Sigmoid colon (tissue), 7 donors: ENCODE data around the gene OR1K1. TPM values are rescaled to one million over a fixed set of nuclear protein-coding genes. Genes with fewer than 3 reads are reported as not detected.

Source experiments
- DNase-seq: peaks from one replicate; pipeline ENCODE4 v3.0.0-alpha.2; 2019
- H3K27ac ChIP-seq, 4 donors: fragments of 200-600 bp; sonication (generic); one replicate each; pipeline ENCODE4 v1.5.1; 2016 to 2019; ENCODE audit warnings: mild to moderate bottlenecking in 1 of 4
- H3K27me3 ChIP-seq, 3 donors: fragments of 200-600 bp; sonication (generic); one replicate each; pipeline ENCODE4 v1.5.1; 2019; ENCODE audit warnings: mild to moderate bottlenecking in 1 of 3
- H3K36me3 ChIP-seq, 4 donors: fragments of 200-600 bp; sonication (generic); one replicate each; pipeline ENCODE4 v1.5.1; 2016 to 2019
- H3K4me1 ChIP-seq, 4 donors: fragments of 200-600 bp; sonication (generic); one replicate each; pipeline ENCODE4 v1.5.1; 2017 to 2019
- H3K4me3 ChIP-seq, 4 donors: fragments of 200-600 bp; sonication (generic); one replicate each; pipeline ENCODE4 v1.5.1; 2017 to 2019; ENCODE audit warnings: mild to moderate bottlenecking in 2 of 4, moderate library complexity in 1 of 4
- H3K9me3 ChIP-seq, 4 donors: fragments of 200-600 bp in 3 of 4; sonication (generic) in 3 of 4; one replicate each; pipeline versions ENCODE4 v1.5.1 to v1.6.1; 2013 to 2019
- CTCF ChIP-seq, 4 experiments: fragments of 450-650 bp in 3 of 4; fragments of 200-600 bp in 1 of 4; IDR thresholded peaks; one replicate each; pipeline ENCODE4 v1.5.1; 2016 to 2019; ENCODE audit warnings: antibody characterized with exemption in 4 of 4, mild to moderate bottlenecking in 3 of 4, moderate library complexity in 2 of 4
- EP300 ChIP-seq, 4 donors: sonication (generic); formaldehyde crosslinking; IDR thresholded peaks; one replicate each; pipeline ENCODE4 v1.6.1; 2017; ENCODE audit warnings: antibody characterized with exemption in 4 of 4
- POLR2A ChIP-seq, 2 donors: fragments of 450-650 bp; IDR thresholded peaks; one replicate each; pipeline ENCODE4 v1.6.1; 2016; ENCODE audit warnings: antibody characterized with exemption in 2 of 2, mild to moderate bottlenecking in 2 of 2, moderate library complexity in 2 of 2
- POLR2AphosphoS5 ChIP-seq, 4 donors: sonication (generic); formaldehyde crosslinking; IDR thresholded peaks; one replicate each; pipeline ENCODE4 v1.6.1; 2017; ENCODE audit warnings: antibody characterized with exemption in 4 of 4
- WGBS, 2 donors: extraction: QIAGEN DNeasy Blood & Tissue Kit; methylation state at CpG; one replicate each; pipeline ENCODE4 v1.1.7; 2013; 5-methylcytosine and 5-hydroxymethylcytosine counted together
- intact Hi-C: fragments of 100-400 bp; cut with DNase I; formaldehyde crosslinking; loops from one replicate; pipeline ENCODE4 v1.15.1; 2023
- polyA plus RNA-seq, 3 donors: library from polyadenylated mRNA; stranded (reverse); fragments of 200-250 nt; gene quantifications; one replicate each; pipeline ENCODE4 v1.2.3, GENCODE V29; 2013
- total RNA-seq, 4 donors: library from RNA; depleted of rRNA; stranded (reverse); fragments of >200 nt; gene quantifications; one replicate each; pipeline ENCODE4 v1.1.0, GENCODE V29; 2016
- donor health status: healthy with polysubstance abuse.
- donor health status: Bipolar disorder and iron deficiency.
- donor health status: healthy.

The OR1K1 gene
- total and polyA plus RNA-seq, 7 donors, result not detected

GRCh38 chr9:122816163-122816867 is 16.4 kb downstream of the OR1K1 start:
- peaks cover 0 to 29% (median 4%) of the 10 kb centered on the region in 4 donors for H3K36me3 ChIP-seq
- TF ChIP-seq POLR2A (IDR thresholded peaks at IDR 0.05), result no peak
- peak in 2 of 4 donors; percentile 23 to 31 for TF ChIP-seq POLR2AphosphoS5 (IDR thresholded peaks at IDR 0.05)
- no peak for TF ChIP-seq EP300 (IDR thresholded peaks at IDR 0.05)
- intact Hi-C loops, result no loop called here

DNA sequence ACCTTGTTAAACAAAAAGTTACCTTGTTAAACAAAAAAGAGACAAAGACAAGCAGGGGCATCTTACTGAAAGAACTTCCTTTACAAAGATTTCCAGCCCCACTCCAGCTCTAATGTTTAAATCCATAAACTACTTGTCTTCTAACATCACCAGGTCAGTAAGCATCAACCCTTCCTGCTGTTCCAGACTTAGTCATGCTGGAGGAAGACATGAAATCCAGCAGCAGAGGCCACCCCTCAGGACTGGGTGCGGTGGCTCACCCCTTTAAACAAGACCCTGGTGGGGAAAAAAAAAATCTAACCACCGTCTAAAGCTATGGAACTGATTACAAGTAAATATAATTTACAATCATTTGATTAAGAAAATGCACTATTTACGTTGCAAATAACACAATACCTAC is 19.4 kb downstream of the OR1K1 start:
- Histone ChIP-seq H3K4me3 (no peak overlapping the region), H3K27ac (no peak overlapping the region), H3K36me3 (peaks cover 0 to 53% (median 12%) of the 10 kb centered on the region in 4 donors), H3K27me3 (no peaks in the 10 kb centered on the region), H3K9me3 (no peaks in the 10 kb centered on the region), H3K4me1 (peaks cover 0 to 28% (median 11%) of the 10 kb centered on the region in 4 donors)
- TF ChIP-seq EP300 (IDR thresholded peaks at IDR 0.05) (no peak), POLR2A (IDR thresholded peaks at IDR 0.05) (no peak), CTCF (IDR thresholded peaks at IDR 0.05) (no peak), POLR2AphosphoS5 (IDR thresholded peaks at IDR 0.05) (no peak)
- intact Hi-C loops, result no loop called here
- WGBS, 2 donors, result 70 to 74% methylated on average over 3 of the region's 3 CpGs
- no peak for DNase-seq

More at GRCh38 chr9:122816163-122816867, 16.4 kb downstream of the OR1K1 start:
- Histone ChIP-seq H3K9me3 (no peaks in the 10 kb centered on the region), H3K27me3 (no peaks in the 10 kb centered on the region), H3K27ac (peak overlapping the region in 1 of 4 donors; percentile 12), H3K4me3 (no peak overlapping the region), H3K4me1 (peaks cover 0 to 21% (median 4%) of the 10 kb centered on the region in 4 donors)
- 52 to 88% methylated on average over 17 of the region's 17 CpGs for WGBS, 2 donors
- DNase-seq, result no peak

DNA sequence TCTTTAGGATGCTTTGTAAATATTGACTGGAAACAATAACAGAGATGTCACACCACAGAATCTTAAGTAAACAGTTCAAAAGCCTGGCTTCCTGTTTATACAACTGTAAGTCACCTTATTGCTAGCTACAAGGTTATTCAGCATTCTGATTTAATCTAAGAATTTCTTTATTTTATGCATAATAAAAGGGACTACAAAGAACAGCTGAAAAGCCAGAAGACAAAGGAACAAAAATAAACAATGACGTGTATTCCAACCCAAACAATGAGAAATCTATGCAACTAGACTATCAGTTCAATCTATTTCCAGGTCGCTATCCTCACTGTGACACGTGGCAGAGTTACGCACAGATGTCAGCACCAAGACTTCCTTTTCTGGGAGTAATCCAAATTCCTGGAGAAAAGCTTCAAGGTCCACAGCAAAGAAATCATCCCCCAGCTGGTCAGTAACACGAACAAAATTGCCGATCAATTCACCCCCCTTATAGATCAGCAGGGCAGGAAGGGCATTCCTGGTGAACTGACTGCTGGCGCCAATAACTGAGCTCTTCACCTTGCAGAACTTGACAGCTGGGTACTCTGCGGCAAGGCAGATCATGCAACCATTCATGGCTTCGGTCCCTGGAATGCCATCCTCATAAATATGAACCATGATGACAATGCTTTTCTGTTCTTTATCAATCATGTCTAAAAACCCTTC is 20.0 kb downstream of the OR1K1 start:
- H3K9me3 ChIP-seq, result no peaks in the 10 kb centered on the region
- no peak for DNase-seq
- intact Hi-C loops, result loop anchor here (10.0 kb wide), 1 partner anchor 445 kb away; the partner anchor contains the start of gene PTGS1
- TF ChIP-seq CTCF (IDR thresholded peaks at IDR 0.05) (no peak), EP300 (IDR thresholded peaks at IDR 0.05) (no peak), POLR2A (IDR thresholded peaks at IDR 0.05) (no peak), POLR2AphosphoS5 (IDR thresholded peaks at IDR 0.05) (no peak)
- H3K27me3 ChIP-seq, result no peaks in the 10 kb centered on the region
- WGBS, 2 donors, result 79 to 80% methylated on average over 9 of the region's 9 CpGs
- H3K4me3 ChIP-seq, result no peak overlapping the region
- H3K36me3 ChIP-seq, result peaks cover 0 to 54% (median 12%) of the 10 kb centered on the region in 4 donors
- H3K27ac ChIP-seq, result peak overlapping the region in 3 of 4 donors; percentile 1 to 9 (median 3)
- H3K4me1 ChIP-seq, result peaks cover 0 to 28% (median 15%) of the 10 kb centered on the region in 4 donors

GRCh38 chr9:122820490-122820845 is 20.5 kb downstream of the OR1K1 start:
- Histone ChIP-seq H3K9me3 (no peaks in the 10 kb centered on the region), H3K4me1 (peaks cover 0 to 29% (median 16%) of the 10 kb centered on the region in 4 donors), H3K27me3 (no peaks in the 10 kb centered on the region), H3K27ac (peak overlapping the region in 2 of 4 donors; percentile 3 to 9), H3K4me3 (no peak overlapping the region), H3K36me3 (peaks cover 0 to 54% (median 14%) of the 10 kb centered on the region in 4 donors)
- intact Hi-C loops, result loop anchor here (10.0 kb wide), 1 partner anchor 446 kb away; the partner anchor contains the start of gene PTGS1
- 92 to 95% methylated on average over 11 of the region's 11 CpGs for WGBS, 2 donors
- DNase-seq, result no peak
- TF ChIP-seq EP300 (IDR thresholded peaks at IDR 0.05) (no peak), POLR2A (IDR thresholded peaks at IDR 0.05) (no peak), CTCF (IDR thresholded peaks at IDR 0.05) (no peak), POLR2AphosphoS5 (IDR thresholded peaks at IDR 0.05) (no peak)
